ENCODE measurements around the gene CTSC.
"Not testable (repeated sequence)": the region's sequence is repeated elsewhere in the genome, so short reads cannot be mapped to it uniquely, and the experiment has no call there.

The CTSC gene

GRCh38 chr11:88281317-88281712 is 56.2 kb downstream of the CTSC start:
- no peak for DNase-seq (ENCODE audit: low spot score)

GRCh38 chr11:88280673-88281316 is 56.7 kb downstream of the CTSC start:
- no peak for DNase-seq (ENCODE audit: low spot score)

GRCh38 chr11:88277349-88277915 is 60.1 kb downstream of the CTSC start:
- no peak for DNase-seq (ENCODE audit: low spot score)

- no peak for DNase-seq (ENCODE audit: low spot score)
Measured at GRCh38 chr11:88275636-88276035, 61.9 kb downstream of the CTSC start.

GRCh38 chr11:88266919-88267318 is 70.6 kb downstream of the CTSC start:
- no peak for DNase-seq (ENCODE audit: low spot score)

GRCh38 chr11:88266157-88266556 is 71.4 kb downstream of the CTSC start:
- DNase-seq (ENCODE audit: low spot score): no peak

GRCh38 chr11:88259431-88259830 is 78.1 kb downstream of the CTSC start:
- no peak for DNase-seq (ENCODE audit: low spot score)

GRCh38 chr11:88252208-88252607 is 85.3 kb downstream of the CTSC start:
- DNase-seq (ENCODE audit: low spot score): no peak

- DNase-seq (ENCODE audit: low spot score): no peak
Measured at GRCh38 chr11:88250566-88251242, 86.8 kb downstream of the CTSC start.

GRCh38 chr11:88249706-88250105 is 87.8 kb downstream of the CTSC start:
- DNase-seq (ENCODE audit: low spot score): no peak

- DNase-seq (ENCODE audit: low spot score): peak; percentile 87
Measured at GRCh38 chr11:88246696-88247095, 90.8 kb downstream of the CTSC start.

- not testable (repeated sequence) for DNase-seq (ENCODE audit: low spot score)
Measured at GRCh38 chr11:88245576-88245975, 92.0 kb downstream of the CTSC start.

All from AG20443 (cell line).